Urothelium cell line (cell line): ENCODE results near the gene CORO1A.
"Not testable (repeated sequence)": the region's sequence is repeated elsewhere in the genome, so short reads cannot be mapped to it uniquely, and the experiment has no call there.

Experiments
- DNase-seq: peaks from one replicate; pipeline ENCODE4 v3.0.0; 2011; ENCODE audit warnings: low spot score, mixed read lengths
- FAIRE-seq: peaks from 2 replicates; lab custom pipeline; 2011; peaks lifted over from hg19 to GRCh38; lab: Jason Lieb, UNC

The CORO1A gene

DNA sequence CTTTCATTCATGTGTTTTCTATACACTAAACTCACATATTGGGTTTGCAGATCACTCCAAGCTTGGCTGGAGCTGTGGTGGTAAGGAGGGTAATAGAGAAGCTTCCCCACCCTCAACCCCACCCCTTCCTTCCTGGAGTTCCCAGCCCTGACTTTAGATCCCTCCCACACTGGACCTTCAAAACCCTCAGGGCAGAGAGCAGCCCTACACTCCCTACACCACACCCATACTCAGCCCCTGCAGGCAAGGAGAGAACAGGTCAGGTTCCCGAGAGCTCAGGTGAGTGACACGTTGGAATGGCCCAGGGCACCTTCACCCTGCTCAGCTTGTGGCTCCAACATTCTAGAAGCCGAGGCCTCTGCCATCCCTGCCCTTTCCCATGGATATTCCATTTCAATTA, 15.6 kb downstream of the CORO1A start, which contains the start of gene SULT1A3:
TSS of gene SULT1A3 (plus strand) at position 207 of the 400 bp plus-strand sequence. CDS start 1,474 bp downstream, outside the sequence.
- FAIRE-seq, DNase-seq: not testable (repeated sequence)

DNA sequence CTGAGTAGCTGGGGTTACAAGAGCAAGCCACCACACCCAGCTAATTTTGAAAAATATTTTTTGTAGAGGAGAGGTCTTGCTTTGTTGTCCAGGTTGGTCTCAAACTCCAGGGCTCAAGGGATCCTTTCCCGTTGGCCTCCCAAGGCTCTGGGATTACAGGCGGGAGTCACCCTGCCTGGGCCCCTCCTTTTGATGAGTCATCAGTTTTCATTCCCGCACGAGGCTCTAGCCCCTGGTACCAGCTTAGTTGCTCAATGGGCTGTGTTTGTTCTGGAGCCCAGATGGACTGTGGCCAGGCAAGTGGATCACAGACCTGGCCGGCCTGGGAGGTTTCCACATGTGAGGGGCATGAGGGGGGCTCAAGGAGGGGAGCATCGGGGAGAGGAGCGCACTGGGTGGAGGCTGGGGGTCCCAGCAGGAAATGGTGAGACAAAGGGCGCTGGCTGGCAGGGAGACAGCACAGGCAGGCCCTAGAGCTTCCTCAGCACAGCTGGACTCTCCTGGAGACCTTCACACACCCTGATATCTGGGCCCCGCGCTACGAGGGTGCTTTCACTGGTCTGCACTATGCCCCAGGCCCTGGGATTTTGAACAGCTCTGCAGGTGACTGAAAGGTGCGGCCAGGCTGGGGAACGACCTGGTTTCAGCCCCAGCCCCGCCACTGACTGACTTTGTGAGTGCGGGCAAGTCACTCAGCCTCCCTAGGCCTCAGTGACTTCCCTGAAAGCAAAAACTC, 16.4 kb downstream of the CORO1A start:
- DNase-seq, FAIRE-seq: not testable (repeated sequence)

DNA sequence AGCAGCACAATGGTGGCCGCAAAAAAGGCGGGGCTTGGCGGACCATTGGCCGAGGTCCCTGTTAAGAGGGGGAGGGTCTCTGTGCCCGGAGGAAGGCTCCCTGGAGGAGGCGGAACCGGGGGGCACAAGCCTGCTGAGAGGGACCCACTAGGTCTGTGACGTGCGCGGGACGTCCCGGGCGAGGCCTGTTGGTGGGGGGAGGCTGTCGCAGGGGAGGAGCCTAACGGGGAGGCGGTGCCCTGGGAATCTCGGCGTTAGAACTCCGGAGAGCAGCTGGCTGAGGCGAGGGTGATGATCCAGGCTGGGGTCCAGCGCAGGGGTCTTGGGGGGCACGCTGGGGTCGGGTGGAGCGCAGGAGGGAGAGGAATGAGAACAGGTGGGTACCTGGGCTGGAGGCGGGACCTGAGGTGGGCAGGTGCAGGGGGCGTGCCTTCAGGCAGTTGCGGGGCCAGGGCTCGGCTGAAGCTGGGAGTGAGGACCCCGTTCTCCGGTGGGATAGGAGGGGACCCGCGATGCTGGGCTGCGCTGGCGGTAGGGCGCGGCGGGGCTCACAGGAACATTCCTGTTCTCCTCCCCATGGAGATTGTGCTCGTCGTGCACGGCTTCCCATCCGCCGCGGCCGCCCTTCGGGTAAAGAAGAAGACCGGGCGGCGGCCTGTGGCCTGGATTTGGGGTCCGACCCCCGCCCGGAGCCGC, 22.3 kb downstream of the CORO1A start:
- FAIRE-seq, DNase-seq: not testable (repeated sequence)

DNA sequence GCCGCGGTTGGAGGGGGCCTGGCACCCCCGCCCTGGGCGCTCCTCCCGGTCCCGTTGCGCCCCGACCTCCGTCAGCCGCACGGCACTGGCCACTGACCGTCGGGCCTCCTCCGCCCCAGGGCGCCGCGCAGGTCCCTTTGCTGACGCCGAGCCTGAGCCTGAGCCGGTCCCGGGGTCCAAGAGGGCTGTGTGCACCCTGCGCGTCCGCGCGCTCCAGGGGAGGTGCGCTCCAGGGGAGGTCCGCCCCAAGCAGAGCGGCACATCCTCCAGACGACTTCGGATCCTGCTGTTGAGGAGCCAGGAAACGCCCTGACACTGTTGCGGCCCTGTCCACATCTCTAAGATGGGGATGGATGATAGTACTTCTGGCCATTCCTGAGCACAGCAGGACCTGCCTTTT, 22.9 kb downstream of the CORO1A start:
- not testable (repeated sequence) for FAIRE-seq, DNase-seq

DNA sequence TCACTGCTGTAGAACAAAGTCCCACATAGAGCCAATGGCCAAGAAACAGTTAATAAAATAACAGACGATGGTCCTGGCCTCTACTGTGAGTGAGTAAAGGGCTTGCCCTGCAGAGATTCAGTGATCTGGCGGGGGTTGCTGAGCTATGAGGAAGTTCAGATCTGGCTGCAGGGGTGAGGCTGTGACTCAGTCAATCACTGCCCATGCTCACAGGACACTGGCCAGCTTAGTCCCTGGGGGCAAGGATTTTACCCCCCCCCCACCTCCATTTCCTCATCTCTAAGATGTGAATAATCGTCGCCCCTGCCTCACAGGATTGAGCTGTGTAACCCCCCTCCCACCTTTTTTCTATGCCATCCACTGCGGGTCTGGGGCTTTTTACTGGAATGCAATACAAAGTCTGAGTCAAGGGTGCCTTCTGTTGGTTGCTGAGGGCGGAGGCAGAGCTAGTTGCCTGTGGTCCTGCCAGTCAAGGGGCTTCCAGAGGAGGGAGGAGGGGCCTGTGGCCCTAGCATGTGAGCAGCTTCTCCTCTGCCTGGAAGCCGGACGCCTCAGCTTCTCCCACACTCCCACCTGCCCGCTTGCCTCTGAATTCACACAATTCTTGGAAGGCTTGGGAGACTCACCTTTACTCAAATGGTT, 23.8 kb downstream of the CORO1A start:
- FAIRE-seq, DNase-seq: not testable (repeated sequence)

DNA sequence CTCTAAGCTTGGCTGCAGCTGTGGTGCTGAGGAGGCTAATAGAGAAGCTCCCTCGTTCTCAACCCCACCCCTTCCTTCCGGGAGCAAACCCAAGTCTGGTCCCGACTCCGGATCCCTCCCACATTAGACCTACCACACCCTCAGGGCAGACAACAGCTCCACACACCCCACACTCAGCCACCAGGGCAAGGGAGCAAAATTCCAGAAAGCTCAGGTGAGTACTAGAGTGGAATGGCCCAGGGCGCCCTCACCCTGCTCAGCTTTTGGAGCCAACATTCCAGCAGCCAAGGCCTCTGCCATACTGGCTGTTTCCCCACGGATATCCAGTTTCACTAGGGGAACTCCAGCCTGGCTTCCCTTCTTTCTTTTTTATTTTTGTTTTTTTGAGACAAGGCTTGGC, 25.6 kb downstream of the CORO1A start:
- not testable (repeated sequence) for FAIRE-seq, DNase-seq

DNA sequence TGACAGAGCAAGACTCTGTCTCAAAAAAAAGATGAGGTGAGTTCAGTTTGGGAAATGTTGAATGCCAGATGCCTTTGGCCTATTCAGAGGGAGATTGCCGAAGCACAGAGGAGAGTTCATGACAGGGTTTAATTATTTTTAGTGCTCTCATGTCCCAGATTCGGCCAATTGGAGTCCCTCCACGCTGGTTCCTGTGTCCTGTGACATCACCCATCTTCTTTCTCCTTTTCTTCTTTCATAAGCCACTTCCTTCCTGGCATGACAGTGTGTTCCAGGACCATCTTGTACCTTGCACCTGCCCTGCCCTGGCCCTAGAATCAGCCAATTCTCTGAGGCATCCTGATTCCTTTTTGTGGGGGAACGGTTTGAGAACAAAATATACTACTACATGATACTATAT, 28.0 kb downstream of the CORO1A start:
- FAIRE-seq, DNase-seq: not testable (repeated sequence)

DNA sequence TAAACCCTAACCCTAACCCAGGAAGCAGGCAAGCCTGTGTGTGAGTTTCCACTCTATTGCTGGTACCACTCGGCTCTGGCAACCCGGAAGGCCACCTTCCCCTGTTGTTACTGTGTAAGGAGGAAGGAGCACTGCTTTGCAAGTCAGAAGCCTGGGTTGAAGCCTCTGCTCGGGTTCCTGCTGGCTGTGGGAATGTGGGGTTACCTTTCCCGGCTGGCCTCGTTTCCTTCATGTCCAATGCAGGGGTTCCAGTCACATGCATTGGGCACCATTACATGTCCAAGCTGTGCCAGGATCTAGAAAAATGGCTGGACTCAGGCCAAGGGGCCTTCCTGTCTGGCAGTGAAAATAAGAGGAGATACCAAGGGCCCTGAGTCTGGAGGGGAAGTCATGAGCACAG, 33.7 kb downstream of the CORO1A start:
- FAIRE-seq, DNase-seq: not testable (repeated sequence)
